ENCODE results near the gene RNU5D-1. TPM values are rescaled to one million over a fixed set of nuclear protein-coding genes. Genes with fewer than 3 reads are reported as not detected.

Gene RNU5D-1
- total RNA-seq, 1 experiment from 2014 or later, result not detected

DNA sequence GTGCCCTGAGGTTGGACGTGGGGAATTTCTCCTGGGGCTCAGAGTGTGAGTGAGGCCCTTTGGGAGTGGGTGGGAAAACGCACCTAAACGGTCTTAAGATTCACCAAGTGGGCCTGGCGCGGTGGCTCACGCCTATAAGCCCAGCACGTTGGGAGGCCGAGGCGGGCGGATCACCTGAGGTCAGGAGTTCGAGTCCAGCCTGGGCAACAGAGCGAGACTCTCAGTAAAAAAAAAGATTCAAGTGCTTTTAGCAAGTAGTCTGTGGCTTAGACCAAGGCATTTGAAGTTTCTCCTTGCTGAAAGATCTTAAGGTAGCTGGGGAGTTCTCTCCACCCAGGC is 45.7 kb upstream of the RNU5D-1 start:
- H3K27ac Mint-ChIP-seq, result peak overlapping the region; percentile 91 to 97 (median 94); a peak in 6 of 7 replicates
- H2BK20ac ChIP-seq (ENCODE audit: low read depth, low read length, poor library complexity, severe bottlenecking), result no peak overlapping the region

More for the DNA sequence above, 45.7 kb upstream of the RNU5D-1 start:
- Histone ChIP-seq H4K20me1 (ENCODE audit: control insufficient read depth, insufficient read depth, insufficient read length) (peaks cover 4% of the 10 kb centered on the region), H3K18ac (ENCODE audit: insufficient read length, low read depth, low read length) (no peak overlapping the region), H3K4me1 (ENCODE audit: insufficient read depth, low read length) (no peaks in the 10 kb centered on the region), H4K5ac (ENCODE audit: insufficient read length, low read depth, low read length) (no peak overlapping the region), H2BK120ac (ENCODE audit: low read depth, low read length, poor library complexity, severe bottlenecking) (no peak overlapping the region), H3K27me3 (ENCODE audit: insufficient read depth, low read length) (no peaks in the 10 kb centered on the region), H3K4ac (ENCODE audit: low read depth, low read length) (no peak overlapping the region), H3K56ac (ENCODE audit: insufficient read length, low read depth, low read length) (no peak overlapping the region), H3K23me2 (ENCODE audit: insufficient read length, low read depth, low read length, poor library complexity, severe bottlenecking) (peaks cover 11% of the 10 kb centered on the region), H3K27ac (ENCODE audit: insufficient read length, low read depth, low read length) (no peak overlapping the region), H4K8ac (replicated peaks; ENCODE audit: insufficient read length, low read depth, low read length) (no peak overlapping the region), H2AFZ (ENCODE audit: low read length) (no peak overlapping the region), H2AK5ac (ENCODE audit: insufficient read length, low read length) (no peak overlapping the region), H2BK15ac (ENCODE audit: low read depth, low read length) (no peak overlapping the region), H2BK5ac (ENCODE audit: insufficient read length, low read length) (no peak overlapping the region), H2BK12ac (ENCODE audit: insufficient read length, low read depth, low read length) (no peak overlapping the region), H3K79me2 (ENCODE audit: insufficient read depth, low read length) (peaks cover 17% of the 10 kb centered on the region; the same call in 1 of the 2 replicates), H3K79me1 (ENCODE audit: insufficient read depth, low read depth, low read length, poor library complexity, severe bottlenecking) (peaks cover 2% of the 10 kb centered on the region), H3T11ph (ENCODE audit: low read length) (no peak overlapping the region), H3K23ac (ENCODE audit: insufficient read length, low read depth, low read length) (no peak overlapping the region), H3K4me2 (ENCODE audit: insufficient read depth, insufficient read length, low read length) (peak overlapping the region; percentile 99), H3K9me3 (ENCODE audit: control insufficient read depth, low read depth, low read length) (no peaks in the 10 kb centered on the region), H3K9ac (ENCODE audit: extremely low read depth, insufficient read length, low read length) (peak overlapping the region; percentile 98), H4K91ac (ENCODE audit: insufficient read length, low read depth, low read length) (no peak overlapping the region), H3K14ac (ENCODE audit: insufficient read depth, low read length) (peak overlapping the region; percentile 63; the same call in 1 of the 2 replicates)
- Mint-ChIP-seq H3K27me3 (ENCODE audit: low read depth) (no peaks in the 10 kb centered on the region), H3K36me3 (ENCODE audit: insufficient read depth in 1 of 3, low read depth in 3 of 3) (peaks cover 33 to 60% (median 51%) of the 10 kb centered on the region in 3 experiments), H3K4me1 (peaks cover 18 to 22% of the 10 kb centered on the region in 2 experiments), H3K9me3 (0 out of 5 replicates have a peak, but pooled peaks cover 0 to 4% of the 10 kb centered on the region in 2 experiments), H3K4me3 (peak overlapping the region; percentile 81 to 95)
- no peak for TF ChIP-seq CTCF (conservative IDR thresholded peaks at IDR 0.05)
- no peak for DNase-seq
- WGBS (ENCODE audit: extremely low coverage, insufficient read length, low lambda C conversion rate), result no CpG with 5 or more reads among the region's 12 CpGs

Measured in H9 (cell line).